ENCODE measurements around the gene STRBP. TPM values are rescaled to one million over a fixed set of nuclear protein-coding genes. Genes with fewer than 3 reads are reported as not detected.
"Not testable (repeated sequence)": the region's sequence is repeated elsewhere in the genome, so short reads cannot be mapped to it uniquely, and the experiment has no call there.

The STRBP gene
- polyA plus RNA-seq, 4 donors, result 19.3 to 51.6 (median 50.1) TPM

DNA sequence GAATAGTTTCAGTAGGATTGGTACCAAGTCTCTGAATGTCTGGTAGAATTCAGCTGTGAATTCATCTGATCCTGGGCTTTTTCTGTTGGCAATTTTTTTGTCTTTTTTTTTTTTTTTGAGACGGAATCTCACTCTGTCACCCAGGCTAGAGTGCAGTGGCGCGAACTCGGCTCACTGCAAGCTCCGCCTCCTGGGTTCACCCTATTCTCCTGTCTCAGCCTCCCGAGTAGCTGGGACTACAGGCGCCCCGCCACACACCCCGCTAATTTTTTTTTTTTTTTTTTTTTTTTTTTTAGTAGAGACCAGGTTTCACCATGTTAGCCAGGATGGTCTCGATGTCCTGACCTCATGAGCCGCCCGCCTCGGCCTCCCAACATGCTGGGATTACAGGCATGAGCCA, 67.9 kb downstream of the STRBP start:
- not testable (repeated sequence) for DNase-seq (ENCODE audit: low read depth in 4 of 4, low spot score in 3 of 4)

- no peak for DNase-seq (ENCODE audit: low read depth in 4 of 4, low spot score in 3 of 4)
Observed at GRCh38 chr9:123196124-123196523, 72.3 kb downstream of the STRBP start.

GRCh38 chr9:123194023-123194422, 74.4 kb downstream of the STRBP start:
- no peak for DNase-seq (ENCODE audit: low read depth in 4 of 4, low spot score in 3 of 4)

DNA sequence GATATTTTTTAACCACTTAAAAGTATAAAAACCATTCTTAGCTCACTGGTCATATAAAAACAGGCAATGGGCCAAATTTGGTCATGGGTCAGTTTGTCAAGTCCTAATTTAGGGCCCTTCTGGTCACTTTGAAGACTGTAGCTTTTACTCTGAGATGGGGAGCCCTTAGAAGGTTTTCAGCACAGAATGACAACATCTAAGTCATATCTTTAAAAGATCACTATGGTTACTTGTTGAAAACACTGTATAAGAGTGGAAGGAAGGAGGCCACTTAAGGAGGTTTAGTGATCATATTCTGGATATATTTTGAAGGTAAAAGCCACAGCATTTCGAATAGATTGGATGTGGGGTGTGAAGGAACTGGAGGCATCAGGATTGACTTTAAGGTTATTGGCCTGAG, 76.7 kb downstream of the STRBP start:
- DNase-seq (ENCODE audit: low read depth in 4 of 4, low spot score in 3 of 4), result peak in 1 of 4 donors; percentile 3

GRCh38 chr9:123191260-123191659, 77.1 kb downstream of the STRBP start:
- DNase-seq (ENCODE audit: low read depth in 4 of 4, low spot score in 3 of 4), result no peak

- no peak for DNase-seq (ENCODE audit: low read depth in 4 of 4, low spot score in 3 of 4)
Observed at GRCh38 chr9:123187131-123187530, 81.3 kb downstream of the STRBP start.

GRCh38 chr9:123186029-123186428, 82.4 kb downstream of the STRBP start:
- DNase-seq (ENCODE audit: low read depth in 4 of 4, low spot score in 3 of 4), result not testable (repeated sequence)

GRCh38 chr9:123176949-123177348, 91.4 kb downstream of the STRBP start:
- no peak for DNase-seq (ENCODE audit: low read depth in 4 of 4, low spot score in 3 of 4)

DNA sequence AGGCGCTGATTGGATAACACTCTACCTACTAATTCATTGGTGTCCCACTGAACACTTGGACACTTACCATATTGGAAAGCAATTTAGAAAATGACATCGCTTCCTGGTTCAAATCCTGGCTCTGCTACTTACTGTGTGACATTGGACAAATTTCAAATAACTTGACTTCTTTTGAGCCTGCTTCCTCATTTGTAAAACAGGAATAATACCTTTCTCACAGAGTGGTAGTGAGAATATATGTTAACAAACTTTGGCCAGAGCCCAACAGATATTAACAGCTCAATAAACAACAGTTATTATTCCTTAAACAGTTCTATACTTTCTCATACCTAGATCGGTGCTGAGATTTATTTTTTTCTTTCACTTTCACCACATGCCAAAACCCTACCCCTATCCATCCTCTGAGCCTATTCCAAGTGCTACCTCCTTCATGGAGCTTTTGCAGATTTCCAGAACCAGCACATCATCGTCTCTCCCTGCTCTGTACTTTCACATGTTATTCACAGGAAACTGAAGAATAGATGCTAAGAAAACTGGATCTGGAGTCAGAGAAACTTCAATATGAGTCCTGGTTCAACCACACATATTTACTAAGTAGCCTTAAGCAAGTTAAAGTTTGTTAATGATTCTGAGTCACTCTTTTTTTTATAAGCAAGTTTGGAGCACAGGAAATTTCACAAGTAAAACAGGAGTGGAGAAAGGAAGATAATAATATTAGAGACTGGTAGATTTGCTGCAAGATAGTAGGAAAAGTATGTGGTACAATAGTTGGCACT, 92.3 kb downstream of the STRBP start:
- DNase-seq (ENCODE audit: low read depth in 4 of 4, low spot score in 3 of 4), result no peak

GRCh38 chr9:123174887-123175518, 93.4 kb downstream of the STRBP start:
- DNase-seq (ENCODE audit: low read depth in 4 of 4, low spot score in 3 of 4), result no peak

- DNase-seq (ENCODE audit: low read depth in 4 of 4, low spot score in 3 of 4), result no peak
Observed at GRCh38 chr9:123174079-123174478, 94.3 kb downstream of the STRBP start.

DNA sequence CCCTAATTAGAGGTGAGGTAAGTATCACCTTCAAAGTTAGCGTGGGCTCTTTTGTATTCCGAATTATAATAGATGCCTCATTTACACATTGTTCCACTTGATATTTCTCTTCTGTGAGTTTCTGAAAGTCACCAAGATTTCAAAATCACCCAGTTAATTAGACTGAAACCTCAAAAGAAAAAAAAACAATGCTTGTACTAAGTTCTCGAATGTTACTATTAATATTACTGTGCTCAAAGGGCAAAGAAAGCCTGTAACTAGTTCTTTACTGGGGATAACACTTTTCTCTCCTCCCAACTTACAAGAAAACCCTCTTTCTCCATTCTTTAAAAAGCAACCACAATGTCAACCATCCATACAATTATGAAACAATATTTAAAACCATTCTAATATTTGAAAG, 98.5 kb downstream of the STRBP start:
- no peak for DNase-seq (ENCODE audit: low read depth in 4 of 4, low spot score in 3 of 4)

DNA sequence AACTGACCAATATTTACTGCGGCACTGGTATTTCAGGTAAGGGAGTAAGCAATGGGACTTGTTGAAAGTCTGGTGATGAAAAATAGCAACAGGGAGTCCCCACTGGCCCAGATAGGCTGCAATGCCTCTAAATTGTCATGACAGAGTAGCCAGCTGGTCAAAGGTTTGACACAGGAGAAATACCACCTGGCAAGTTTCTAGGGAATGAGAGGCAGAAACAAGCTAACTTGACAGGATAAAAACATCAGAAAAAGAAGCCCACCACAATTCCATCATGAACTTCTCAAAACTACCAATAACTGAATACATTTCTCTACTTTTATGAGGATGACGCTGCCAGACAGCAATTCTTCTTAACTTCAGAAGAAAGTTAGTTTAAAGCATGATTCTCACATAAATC, 99.8 kb downstream of the STRBP start:
- DNase-seq (ENCODE audit: low read depth in 4 of 4, low spot score in 3 of 4), result peak; percentile 50 to 63 (median 51)

DNA sequence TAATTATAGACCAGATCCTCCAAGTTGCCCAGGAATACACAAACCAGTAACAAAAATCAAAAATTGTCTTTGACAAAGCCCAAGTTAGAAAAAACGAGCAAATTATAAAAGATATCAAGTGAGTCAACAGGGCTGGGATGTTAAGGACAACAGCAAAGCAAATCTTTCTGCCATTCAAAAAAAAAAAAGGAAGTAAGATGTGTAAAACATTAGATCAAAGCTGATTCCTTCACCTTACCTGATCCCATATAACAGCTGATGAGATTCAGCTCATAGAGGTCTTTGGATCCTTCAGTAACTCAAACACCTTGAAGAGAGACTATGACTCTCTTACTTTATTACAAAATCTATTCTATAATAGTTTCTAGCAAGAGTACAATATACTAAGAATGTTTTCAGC, 100.9 kb downstream of the STRBP start:
- DNase-seq (ENCODE audit: low read depth in 4 of 4, low spot score in 3 of 4), result no peak

GRCh38 chr9:123165813-123166212, 102.6 kb downstream of the STRBP start:
- no peak for DNase-seq (ENCODE audit: low read depth in 4 of 4, low spot score in 3 of 4)

GRCh38 chr9:123164285-123164684, 104.1 kb downstream of the STRBP start:
- DNase-seq (ENCODE audit: low read depth in 4 of 4, low spot score in 3 of 4), result no peak

DNA sequence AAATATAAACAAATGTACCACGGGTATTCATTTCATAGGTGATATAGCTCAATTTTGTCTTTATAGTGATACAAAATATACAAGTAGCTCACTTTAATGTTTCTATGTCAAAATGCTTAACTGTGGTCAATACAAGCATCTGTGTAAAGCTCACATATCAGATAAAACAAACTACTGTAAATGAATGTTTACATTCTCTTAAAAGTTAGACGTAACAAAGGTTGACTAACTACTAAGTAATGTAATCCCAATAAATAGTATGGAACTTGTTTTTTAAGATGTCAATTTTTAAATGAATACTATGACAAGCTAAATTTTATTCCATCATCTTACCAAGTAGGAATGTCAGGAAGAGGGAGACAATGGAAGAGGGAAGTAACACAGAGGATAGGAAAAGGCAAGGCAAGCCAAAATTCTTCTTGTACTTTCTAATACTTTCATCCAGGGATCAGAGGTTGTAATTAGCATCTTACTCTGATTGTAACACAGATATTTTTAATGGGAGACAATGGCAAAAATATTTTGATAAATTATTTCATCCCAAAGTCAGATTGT, 105.5 kb downstream of the STRBP start:
- DNase-seq (ENCODE audit: low read depth in 4 of 4, low spot score in 3 of 4), result no peak

DNA sequence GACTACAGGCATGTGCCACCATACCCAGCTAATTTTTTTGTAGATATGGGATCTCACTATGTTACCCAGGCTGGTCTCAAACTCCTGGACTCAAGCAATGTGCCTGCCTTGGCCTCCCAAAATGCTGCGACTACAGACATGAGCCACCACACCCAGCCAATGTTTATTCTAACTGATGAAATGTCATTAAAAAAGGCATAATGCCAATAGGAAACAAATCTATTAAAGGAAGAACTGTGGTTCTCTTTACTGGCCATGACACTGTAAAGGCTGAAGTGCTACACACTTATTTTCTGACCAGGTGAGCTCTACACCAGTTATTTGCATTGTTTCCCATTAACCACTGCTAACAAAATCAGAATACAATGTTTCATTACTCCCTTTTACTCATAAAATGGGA, 106.0 kb downstream of the STRBP start:
- DNase-seq (ENCODE audit: low read depth in 4 of 4, low spot score in 3 of 4), result no peak

GRCh38 chr9:123157221-123157620, 111.2 kb downstream of the STRBP start:
- DNase-seq (ENCODE audit: low read depth in 4 of 4, low spot score in 3 of 4), result no peak

DNA sequence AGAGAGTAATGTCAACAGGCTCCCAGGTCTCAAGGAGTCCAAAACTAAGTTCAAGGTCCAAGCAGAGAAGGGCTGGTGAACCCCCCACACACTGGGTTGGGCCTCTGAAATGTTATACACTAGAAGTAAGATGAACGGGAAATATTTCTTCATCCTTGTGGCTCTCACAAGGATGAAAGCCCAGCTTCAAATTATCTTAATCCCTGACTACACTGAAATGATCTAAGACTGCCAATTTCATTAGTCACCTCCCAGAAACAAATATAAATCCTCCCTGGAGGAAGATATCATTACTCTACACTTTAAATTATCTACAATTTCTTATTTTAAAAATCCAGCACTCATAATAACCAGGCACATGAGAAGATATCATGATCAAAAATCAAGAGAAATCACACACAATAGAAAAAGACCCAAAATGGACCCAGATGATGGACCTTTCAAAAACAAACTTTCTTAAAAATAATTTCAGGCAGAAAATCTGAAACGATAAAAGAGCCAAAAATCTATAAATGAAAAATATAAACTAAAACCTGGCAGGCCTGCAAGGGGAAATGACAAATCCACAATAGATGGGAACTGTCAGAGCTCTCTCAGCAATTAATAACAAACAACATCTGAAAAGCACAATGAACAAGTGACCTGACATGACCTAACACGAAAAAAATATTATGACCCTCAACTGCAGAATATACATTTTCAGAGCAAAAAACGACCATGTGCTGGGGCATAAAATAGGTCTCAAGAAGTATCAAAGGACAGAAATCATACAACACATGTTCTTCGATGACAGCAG, 117.5 kb downstream of the STRBP start:
- no peak for DNase-seq (ENCODE audit: low read depth in 4 of 4, low spot score in 3 of 4)

DNA sequence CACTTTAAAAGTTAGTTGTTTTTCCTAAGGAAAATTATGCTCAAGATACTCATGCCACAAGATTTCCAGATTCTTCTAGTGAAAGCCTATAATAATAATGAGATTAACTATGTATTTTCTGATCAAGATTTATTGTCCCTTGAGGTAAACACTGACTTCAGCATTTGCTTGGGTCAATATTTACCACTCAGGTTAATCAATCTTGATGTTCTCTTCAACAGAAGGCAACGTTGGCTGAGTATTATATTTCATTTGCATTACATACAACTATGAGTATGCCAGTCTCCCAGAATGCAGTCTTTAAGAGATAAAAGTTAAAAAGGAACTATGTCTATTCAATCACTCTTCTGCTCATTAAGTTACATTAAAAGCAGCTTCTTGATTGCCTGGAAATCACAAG, 119.3 kb downstream of the STRBP start:
- no peak for DNase-seq (ENCODE audit: low read depth in 4 of 4, low spot score in 3 of 4)
